ENCODE results near the gene SLC35B2.

The SLC35B2 gene, protein sequence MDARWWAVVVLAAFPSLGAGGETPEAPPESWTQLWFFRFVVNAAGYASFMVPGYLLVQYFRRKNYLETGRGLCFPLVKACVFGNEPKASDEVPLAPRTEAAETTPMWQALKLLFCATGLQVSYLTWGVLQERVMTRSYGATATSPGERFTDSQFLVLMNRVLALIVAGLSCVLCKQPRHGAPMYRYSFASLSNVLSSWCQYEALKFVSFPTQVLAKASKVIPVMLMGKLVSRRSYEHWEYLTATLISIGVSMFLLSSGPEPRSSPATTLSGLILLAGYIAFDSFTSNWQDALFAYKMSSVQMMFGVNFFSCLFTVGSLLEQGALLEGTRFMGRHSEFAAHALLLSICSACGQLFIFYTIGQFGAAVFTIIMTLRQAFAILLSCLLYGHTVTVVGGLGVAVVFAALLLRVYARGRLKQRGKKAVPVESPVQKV

DNA sequence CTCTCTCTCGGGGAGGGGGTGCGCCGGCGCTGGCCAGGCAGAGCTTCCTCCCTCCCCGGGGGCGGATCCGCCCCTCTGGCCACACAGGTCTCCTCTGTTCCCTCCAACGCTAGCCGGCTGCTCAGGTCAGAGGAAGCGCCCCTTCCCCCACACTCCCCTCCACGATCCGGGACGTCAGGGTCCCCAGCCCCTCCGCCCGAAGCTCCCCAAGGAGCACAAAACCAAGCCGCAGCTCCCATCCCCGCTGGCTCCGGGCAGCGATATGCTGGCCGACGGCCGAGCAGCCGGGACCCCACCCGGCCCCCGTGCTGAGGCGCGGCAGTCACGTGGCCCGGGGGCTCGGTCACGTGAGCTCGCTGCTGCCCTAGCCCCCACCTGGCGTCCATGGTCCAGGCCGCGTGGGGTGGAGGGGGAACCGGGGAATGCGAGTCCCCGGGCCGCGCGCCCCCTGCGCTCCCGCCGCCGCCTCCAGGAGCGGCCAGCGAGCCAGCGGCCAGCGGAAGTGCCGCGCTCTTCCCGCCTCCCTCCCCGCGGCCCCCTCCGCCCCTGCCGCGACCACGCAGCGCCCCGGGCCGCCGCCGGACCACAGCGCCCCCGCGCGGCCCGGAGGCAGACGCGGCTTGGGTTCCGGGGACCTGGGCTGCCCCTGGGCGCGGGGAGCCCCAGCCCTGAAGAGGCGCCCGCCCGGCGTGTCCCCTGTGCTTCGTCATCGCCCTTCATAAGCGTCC is at the start of gene SLC35B2:
Gene SLC35B2, minus strand, starts transcription at position 504 of the 728 bp plus-strand sequence. Its CDS starts 118 bp downstream, at position 386.
- peak; percentile 31 to 62 for DNase-seq

DNA sequence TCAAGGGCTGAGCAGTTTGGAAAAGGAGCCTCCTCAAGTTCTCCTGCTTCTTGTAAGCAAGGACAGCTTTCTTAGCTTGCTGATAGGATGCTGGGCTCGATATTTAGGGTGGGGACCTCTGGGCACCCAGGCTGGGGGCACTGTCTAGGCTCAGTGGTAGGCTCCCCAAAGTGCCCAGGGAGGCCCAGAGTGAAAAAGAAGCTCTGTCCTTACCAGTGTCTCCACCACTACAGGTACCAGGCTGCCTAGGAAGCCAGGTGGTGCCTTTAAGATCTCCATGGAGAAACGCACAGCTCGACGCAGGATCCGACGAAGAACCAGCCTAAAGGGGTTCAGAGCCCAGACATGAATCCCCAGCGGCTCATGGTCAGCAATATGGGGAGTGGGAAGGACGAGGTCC is 49.4 kb upstream of the SLC35B2 start:
- DNase-seq: no peak

- no peak for DNase-seq
Measured at GRCh38 chr6:44305200-44305725, 47.9 kb upstream of the SLC35B2 start.

DNA sequence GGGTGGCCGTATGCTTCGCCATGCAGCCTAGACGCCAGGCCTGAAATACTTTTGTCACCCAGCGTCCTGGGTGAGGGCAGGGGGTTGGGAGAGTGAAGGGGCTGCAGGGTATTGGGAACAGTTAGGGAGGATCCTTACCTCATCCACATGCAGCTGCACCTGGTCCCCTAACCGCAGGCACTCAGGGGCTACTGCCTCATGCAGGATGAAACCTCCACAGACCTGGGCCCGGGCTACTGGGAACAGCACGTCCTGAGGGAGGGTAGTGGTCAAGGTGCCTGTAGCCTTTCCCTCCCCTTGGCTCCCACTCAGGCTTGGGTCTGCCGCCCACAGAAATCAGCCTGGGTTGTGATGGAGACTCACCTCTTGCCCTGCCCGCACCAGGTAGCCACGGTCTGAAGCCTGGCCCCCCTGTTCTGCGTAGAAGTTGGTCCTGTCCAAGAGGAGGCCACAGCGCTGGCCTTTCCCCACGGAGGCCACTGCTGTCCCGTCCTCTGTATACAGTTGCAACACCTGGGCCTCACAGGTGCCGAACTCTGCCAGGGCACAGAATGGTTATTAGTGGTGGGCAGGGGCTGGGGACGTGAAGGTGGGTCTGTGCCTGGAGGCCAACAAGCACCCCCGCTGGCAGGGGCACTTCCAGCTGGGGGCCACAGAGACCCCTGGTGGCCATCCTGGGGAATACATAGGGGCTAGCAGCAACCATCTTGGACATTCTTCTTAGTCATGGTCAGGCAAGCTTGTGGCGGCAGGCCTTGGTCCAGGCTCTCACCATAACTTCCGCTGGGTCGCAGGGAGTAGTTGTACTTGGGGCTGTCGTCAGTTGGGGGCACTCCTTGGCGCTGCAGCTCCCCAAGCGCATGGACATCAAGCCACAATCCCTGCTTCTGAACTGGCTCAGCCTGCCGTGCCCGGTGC is 47.2 kb upstream of the SLC35B2 start:
- DNase-seq: peak in 1 of 2 experiments; percentile 33

DNA sequence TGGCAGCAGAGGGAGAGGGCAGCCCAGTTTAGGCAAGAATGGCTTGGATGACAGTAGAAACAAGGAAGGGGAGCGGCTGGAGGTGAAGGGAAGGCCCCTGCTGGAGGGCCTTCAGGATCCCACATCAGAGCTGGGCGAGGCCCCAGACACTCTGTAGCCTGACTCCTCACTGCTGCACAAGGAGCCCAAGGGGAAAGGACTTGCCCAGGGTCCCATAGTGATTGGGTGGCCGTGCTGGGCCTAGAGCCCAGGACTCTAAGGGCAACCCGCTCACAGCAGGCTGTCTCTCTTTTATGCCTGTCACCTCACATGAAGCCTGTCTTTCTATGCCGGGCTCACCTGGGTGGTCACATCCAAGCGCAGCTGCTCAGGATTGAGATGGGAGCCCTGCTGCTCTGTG is 46.5 kb upstream of the SLC35B2 start:
- DNase-seq: no peak

- no peak for DNase-seq
Measured at GRCh38 chr6:44302856-44303255, 45.5 kb upstream of the SLC35B2 start.

DNA sequence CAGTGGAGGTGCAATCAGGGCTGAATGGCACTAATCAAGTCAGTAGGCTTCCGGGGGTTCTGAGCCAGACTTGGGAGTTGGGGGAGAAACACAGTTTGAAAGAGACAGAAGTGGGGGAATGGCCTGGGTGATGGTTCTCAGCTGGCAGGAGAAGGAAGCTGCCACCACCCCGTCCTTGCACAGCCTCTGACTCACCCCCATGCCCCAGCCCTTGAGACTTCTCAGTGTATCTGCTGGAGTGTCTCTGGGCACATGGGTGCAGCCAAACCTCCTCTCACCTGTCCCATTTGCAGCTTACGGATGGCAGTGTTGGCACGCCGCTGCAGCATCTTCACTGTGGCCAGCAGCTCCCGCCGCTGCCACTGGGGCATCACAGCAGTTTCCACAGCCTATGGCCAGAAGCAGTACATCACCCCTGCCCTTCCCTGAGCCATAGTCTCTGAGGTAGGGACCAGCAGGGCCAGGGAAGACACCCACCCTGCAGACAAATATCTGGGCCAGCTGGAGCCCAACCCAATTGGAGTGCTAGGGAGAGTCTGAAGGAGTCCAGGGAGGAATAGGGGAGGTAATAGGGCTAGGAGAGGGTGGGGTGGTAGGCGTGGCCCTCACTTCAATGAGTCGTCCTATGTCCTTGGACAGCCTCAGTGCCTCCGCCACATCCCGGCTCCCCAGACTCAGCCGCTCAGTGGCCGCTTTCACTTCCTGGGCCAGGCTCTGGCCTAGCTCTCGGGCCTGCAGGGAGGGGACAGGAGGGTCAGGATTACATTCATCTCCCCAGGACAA is 44.6 kb upstream of the SLC35B2 start:
- no peak for DNase-seq

- DNase-seq: no peak
Measured at GRCh38 chr6:44301106-44301505, 43.8 kb upstream of the SLC35B2 start.

GRCh38 chr6:44300292-44300823 is 43.0 kb upstream of the SLC35B2 start:
- no peak for DNase-seq

DNA sequence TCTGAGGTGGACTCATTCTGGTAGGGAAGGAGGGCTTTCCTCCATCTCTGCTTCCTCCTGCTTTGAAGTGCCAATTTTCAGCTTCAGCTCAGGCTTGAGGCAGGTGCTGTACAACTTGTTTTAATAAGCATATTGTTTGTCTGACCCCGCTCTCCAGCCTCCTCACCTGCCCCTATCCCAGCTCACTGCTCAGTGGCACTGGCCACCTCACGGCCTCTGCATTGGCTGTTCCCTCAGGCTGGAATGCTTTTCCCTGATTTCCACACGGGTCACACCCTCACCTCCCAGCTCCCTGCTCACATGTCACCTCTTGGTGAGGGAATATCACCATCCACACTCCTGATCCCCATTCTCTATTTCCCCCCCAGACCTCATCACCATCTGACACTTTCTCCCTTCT is 41.5 kb upstream of the SLC35B2 start:
- DNase-seq: no peak

DNA sequence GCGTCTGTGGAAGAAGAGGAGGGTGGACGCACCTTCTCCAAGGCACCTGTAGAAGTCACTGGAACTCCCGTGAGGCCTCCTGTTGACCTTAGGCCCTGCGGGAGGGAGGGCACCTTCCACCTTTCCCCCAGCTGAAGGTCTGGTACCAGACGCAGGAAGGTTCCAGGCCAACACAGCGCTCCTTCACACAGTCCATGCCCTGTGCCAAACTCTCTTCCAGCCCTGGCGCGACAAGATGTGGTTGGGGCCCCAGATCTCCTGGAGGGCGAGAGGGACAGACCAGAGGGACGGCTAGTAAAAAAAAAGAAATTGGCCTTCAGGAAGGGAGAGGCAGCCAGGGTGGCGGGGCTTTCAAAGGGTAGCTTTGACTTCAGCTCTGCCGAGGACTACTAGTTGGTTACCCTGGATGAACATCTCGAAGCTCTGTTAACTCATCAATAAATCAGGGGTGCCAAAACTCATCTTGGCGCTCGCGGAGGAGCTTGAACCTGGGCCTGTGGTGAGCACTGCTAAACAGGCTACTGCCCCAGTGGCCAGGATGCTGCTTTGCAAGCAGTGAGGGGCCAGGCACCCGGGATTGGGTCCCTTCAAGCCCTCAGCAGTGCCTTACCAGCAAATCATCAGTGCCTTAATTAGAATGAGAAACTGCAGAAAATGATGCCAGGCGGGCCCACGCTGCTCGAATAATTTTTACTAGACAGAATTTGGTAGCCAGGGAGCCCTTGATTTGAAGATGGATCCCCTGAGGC is 40.9 kb upstream of the SLC35B2 start:
- no peak for DNase-seq

GRCh38 chr6:44297063-44298038 is 40.0 kb upstream of the SLC35B2 start:
- peak in 1 of 2 experiments; percentile 17 for DNase-seq

DNA sequence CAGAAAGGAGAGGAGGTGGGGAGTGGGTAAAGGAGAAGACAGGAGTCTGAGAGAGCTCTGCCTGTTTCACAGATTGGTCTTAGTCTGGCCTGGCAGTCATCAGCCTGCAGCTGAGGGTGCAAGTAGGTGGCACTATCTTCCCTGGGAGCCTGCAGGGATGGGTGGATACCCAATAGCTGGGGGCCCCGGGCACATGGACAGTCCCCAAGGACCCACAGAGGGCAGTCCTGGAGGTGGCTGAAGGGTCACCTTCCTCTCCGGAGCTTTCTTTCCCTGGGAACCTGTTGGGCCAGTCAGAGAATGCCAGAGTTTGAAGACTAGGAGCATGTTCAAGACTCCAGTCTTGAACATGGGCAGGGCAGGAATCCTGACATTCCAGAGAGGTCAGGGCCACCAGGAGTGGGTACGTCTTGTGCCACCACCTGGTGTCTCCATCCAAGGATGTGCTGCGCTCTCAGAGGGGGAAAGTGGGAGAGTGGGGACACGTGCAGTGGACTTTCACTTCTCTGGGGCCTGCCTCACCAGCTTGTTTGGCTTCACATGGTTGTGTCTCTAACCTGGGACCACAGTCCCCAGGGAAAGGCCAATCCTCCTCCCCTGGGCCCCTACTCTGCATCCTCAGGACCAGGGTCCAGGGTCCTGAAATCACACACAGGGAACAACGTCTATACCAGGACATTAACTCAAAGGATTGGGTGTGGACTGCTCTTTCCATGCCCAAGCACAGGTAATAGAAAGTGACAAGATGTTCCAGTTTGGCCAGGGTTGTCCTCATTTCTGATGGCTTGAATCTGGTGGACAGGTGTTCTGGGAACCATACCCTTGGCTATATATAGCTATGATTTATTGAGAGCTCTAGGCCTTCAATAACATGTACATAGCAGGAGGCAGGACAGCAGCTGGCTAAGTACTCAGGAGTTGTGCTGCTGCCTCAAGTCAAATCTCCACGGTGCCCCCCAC is 37.8 kb upstream of the SLC35B2 start:
- DNase-seq: peak in 1 of 2 experiments; percentile 51

DNA sequence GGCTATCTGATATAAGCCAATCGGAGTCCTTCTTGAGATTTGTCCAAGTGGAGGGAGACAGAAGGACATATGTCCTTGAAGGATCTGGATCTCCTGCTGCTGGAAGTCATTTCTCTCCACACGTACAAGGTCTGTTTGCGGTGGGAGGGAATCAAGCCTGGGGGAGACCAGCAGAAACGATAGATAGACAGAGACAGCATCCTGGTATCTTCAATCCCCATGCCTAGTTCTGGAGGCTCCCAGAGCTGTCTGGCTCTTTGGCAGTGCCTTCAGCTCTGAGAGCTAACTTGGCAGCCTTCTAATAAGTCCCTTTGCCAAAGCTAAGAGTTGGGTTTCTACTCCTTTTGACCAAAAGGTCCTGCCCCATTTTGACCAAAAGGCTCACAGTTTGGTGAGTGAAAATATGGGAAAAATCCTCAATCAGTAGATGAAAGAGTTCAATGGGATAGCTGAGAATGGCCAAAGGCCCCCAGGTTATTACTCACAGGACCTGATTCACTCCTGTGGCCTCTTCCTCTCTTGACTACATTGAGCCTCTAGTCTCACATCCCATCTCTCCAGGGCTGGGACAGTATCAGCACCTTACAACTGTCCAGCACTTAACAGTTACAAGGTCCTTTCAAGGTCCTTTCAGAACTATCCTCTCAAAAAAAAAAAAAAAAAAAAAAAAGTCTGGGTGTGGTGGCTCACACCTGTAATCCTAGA is 35.5 kb upstream of the SLC35B2 start:
- DNase-seq: no peak

- DNase-seq: no peak
Measured at GRCh38 chr6:44291841-44292240, 34.5 kb upstream of the SLC35B2 start.

GRCh38 chr6:44289726-44290260 is 32.5 kb upstream of the SLC35B2 start:
- peak; percentile 93 to 94 for DNase-seq

- no peak for DNase-seq
Measured at GRCh38 chr6:44286747-44287146, 29.4 kb upstream of the SLC35B2 start.

DNA sequence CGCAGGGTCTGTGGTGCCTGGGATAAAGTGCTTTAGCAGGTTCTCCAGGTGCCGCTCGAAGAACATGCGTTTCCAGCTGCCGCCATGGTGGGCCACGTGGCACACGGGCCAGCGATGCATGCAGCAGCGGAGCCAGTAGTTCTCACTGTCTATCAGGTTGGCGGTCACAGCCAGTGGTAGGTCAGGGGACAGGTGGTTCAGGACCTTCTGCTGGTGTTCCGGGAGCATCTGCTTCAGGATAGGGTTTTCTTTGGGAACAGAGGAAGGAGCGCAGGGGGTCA is 28.9 kb upstream of the SLC35B2 start:
- DNase-seq: no peak
